A673 (cell line): ENCODE results near the gene TTLL7.

Experiments
- EZH2 ChIP-seq: fragments of 200-600 bp; sonication (generic); IDR thresholded peaks from 2 replicates; pipeline ENCODE4 v1.6.1; 2017; ENCODE audit warnings: borderline replicate concordance, low read depth, mild to moderate bottlenecking, mixed read lengths, antibody characterized with exemption, low read length; ENCODE audit not compliant: poor library complexity, severe bottlenecking
- TF ChIP-seq, protein P1 (sequence below): fragments of 300-800, 200-600 bp; sonication (generic); conservative IDR thresholded peaks from 2 replicates; pipeline ENCODE4 v1.5.1; 2017; ENCODE audit warnings: low read depth, mild to moderate bottlenecking, antibody characterized with exemption, low read length, moderate library complexity, mixed read lengths

DNA sequence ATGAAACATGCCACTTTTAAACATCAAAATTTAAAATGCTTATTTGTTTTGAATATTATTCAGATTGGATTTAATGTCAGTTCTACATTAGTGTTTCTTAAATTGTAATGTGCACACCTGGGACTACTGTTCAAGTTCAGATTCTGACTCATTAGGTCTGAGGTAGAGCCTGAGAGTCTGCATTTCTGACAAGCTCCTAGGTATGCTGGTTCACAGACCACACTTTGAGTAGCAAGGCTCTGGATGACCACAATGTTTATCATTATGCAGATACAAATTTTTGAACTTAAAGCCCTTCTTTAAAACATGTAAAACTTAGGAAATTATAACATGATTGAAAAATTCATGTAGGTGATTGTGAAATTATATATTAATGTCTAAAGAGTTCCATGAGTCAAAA is 40.2 kb downstream of the TTLL7 start:
- TF ChIP-seq, protein P1, sequence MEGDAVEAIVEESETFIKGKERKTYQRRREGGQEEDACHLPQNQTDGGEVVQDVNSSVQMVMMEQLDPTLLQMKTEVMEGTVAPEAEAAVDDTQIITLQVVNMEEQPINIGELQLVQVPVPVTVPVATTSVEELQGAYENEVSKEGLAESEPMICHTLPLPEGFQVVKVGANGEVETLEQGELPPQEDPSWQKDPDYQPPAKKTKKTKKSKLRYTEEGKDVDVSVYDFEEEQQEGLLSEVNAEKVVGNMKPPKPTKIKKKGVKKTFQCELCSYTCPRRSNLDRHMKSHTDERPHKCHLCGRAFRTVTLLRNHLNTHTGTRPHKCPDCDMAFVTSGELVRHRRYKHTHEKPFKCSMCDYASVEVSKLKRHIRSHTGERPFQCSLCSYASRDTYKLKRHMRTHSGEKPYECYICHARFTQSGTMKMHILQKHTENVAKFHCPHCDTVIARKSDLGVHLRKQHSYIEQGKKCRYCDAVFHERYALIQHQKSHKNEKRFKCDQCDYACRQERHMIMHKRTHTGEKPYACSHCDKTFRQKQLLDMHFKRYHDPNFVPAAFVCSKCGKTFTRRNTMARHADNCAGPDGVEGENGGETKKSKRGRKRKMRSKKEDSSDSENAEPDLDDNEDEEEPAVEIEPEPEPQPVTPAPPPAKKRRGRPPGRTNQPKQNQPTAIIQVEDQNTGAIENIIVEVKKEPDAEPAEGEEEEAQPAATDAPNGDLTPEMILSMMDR, result no peak
- no peak for TF ChIP-seq EZH2
